Measurements from ENCODE around the gene RAET1L. TPM values are rescaled to one million over a fixed set of nuclear protein-coding genes. Genes with fewer than 3 reads are reported as not detected.
"Not testable (repeated sequence)": the region's sequence is repeated elsewhere in the genome, so short reads cannot be mapped to it uniquely, and the experiment has no call there.

RAET1L gene
- total RNA-seq, 1 donor from 2014 or later, result 0.99 TPM

GRCh38 chr6:150016324-150017185, 8.8 kb downstream of the RAET1L start:
- DNase-seq (ENCODE audit: low read depth), result peak; percentile 64

GRCh38 chr6:150015281-150016001, 9.9 kb downstream of the RAET1L start:
- not testable (repeated sequence) for DNase-seq (ENCODE audit: low read depth)

- DNase-seq (ENCODE audit: low read depth), result not testable (repeated sequence)
Observed at GRCh38 chr6:150014623-150015280, 10.6 kb downstream of the RAET1L start.

GRCh38 chr6:150013785-150014622, 11.3 kb downstream of the RAET1L start:
- not testable (repeated sequence) for DNase-seq (ENCODE audit: low read depth)

- not testable (repeated sequence) for DNase-seq (ENCODE audit: low read depth)
Observed at GRCh38 chr6:150012846-150013784, 12.2 kb downstream of the RAET1L start.

- DNase-seq (ENCODE audit: low read depth), result no peak
Observed at GRCh38 chr6:150008588-150008987, 16.7 kb downstream of the RAET1L start.

GRCh38 chr6:150006961-150007464, 18.3 kb downstream of the RAET1L start:
- no peak for DNase-seq (ENCODE audit: low read depth)

GRCh38 chr6:150005761-150006651, 19.3 kb downstream of the RAET1L start:
- DNase-seq (ENCODE audit: low read depth), result no peak

- peak; percentile 63 for DNase-seq (ENCODE audit: low read depth)
Observed at GRCh38 chr6:150004783-150005717, 20.3 kb downstream of the RAET1L start.

GRCh38 chr6:150004101-150004782, 21.1 kb downstream of the RAET1L start:
- no peak for DNase-seq (ENCODE audit: low read depth)

- DNase-seq (ENCODE audit: low read depth), result not testable (repeated sequence)
Observed at GRCh38 chr6:150003599-150003998, 21.7 kb downstream of the RAET1L start.

- DNase-seq (ENCODE audit: low read depth), result no peak
Observed at GRCh38 chr6:150002710-150003109, 22.6 kb downstream of the RAET1L start.

- no peak for DNase-seq (ENCODE audit: low read depth)
Observed at GRCh38 chr6:150001295-150002008, 23.9 kb downstream of the RAET1L start.

- DNase-seq (ENCODE audit: low read depth), result no peak
Observed at GRCh38 chr6:149999636-150000035, 25.7 kb downstream of the RAET1L start.

- DNase-seq (ENCODE audit: low read depth), result no peak
Observed at GRCh38 chr6:149995971-149996370, 29.4 kb downstream of the RAET1L start.

GRCh38 chr6:149995235-149995750, 30.0 kb downstream of the RAET1L start:
- no peak for DNase-seq (ENCODE audit: low read depth)

Measured in renal cortical epithelial cell (primary cell).